Central memory CD4-positive, alpha-beta T cell (primary cell): ENCODE measurements around the gene FOXP2.
"Not testable (repeated sequence)": the region's sequence is repeated elsewhere in the genome, so short reads cannot be mapped to it uniquely, and the experiment has no call there.

ENCODE experiments used
- DNase-seq: peaks from one replicate; pipeline ENCODE4 v3.0.0; 2022

Gene FOXP2

DNA sequence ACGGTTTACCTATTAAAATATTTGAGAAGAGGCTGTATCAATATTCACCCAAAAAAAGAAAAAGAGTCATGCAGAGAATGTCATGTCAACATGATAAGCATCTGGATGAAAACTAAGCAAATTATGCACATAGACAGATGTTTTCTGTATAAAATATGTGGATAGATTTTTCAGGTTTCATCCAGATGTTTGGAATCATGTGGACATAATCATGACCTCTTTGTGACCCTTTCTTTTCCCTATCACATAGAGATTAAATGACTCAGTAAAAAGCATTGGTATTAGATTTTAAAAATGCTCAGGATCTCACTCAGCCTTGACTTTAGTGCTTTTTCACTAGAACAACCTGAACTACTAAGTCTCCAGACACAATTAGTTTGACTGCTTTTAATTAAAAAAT is 90.0 kb downstream of the FOXP2 start:
- DNase-seq: no peak

DNA sequence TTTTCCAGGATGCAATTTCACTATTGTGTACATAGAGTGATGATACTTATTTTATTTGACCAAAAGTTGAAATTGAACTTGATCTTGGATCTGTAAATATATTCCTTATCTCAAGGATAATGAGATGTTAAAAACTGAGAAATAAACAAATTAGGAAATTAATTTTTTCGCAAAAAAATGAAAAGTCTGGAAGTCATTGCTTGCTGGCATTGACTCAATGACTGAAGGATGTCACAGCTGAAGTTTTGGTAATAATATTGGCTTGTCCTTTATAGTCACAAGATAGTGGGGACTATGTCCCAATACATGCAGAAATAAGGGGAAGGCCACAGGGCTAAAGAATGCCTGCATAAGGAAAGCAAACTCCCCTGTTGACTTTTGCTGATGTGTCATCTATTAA is 92.8 kb downstream of the FOXP2 start:
- DNase-seq: no peak

DNA sequence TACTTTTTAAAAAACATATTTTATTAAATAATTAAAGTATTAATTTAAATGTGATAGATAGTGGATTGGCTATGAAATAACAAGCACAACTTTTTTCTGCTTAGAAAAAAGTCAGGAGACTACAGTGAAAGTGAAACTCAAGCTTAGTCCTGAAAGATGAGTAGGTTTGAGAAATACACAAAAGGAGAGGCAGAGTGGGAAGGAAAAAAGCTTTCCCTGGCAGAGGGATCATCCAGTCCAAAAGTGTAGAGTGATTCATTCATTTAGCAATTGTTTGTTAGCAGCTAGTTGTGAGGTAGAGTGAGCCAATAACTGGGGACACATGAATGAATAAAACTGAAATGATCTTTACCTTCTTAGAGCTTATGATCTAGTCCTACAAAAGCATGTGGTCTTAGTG is 93.5 kb downstream of the FOXP2 start:
- no peak for DNase-seq

DNA sequence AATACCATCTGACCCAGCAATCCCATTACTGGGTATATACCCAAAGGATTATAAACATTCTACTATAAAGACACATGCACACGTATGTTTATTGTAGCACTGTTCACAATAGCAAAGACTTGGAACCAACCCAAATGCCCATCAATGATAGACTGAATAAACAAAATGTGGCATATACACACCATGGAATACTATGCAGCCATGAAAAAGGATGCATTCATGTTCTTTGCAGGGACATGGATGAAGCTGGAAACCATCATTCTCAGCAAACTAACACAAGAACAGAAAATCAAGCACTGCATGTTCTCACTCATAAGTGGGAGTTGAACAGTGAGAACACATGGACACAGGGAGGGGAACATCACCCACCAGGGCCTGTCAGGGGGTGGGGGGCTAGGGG is 96.2 kb downstream of the FOXP2 start:
- DNase-seq: not testable (repeated sequence)

DNA sequence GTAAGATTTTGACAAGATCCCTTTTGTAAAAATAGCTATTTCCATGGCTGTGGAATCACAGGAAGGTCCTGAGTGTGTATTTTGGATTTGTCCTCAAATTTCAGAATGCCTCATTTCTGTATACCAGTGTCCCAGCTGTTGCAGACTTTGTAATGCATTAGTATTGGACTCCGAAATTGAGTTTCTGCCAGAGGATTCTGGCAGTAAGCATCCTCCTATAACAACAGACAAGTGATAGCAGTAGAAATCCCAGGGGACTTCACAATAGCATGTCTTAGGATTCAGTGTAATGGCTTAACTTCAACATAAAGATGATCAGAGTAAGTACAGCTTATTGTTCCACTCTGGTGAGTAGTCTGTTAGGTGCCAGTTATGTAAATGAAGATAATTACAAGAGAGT is 104.6 kb downstream of the FOXP2 start:
- no peak for DNase-seq

DNA sequence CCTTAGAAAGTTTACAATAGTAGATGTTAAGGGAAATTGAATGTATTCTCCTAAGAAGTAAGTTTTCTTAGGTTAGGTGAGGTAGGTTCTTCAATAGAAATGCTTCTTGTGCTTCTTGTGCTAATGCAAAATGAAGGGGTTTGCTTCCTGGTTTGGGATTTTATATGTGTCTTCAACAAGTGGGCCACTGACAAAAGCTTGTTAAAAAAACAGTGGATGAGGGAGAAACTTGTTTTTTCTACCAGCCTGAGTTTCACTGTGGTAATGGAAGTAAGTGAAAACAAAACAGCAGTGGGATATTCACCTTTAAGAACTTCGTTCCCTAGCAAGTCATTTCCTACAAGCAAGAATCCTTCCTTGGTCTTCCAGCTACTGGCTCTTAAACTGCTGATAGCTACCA is 107.5 kb downstream of the FOXP2 start:
- no peak for DNase-seq

DNA sequence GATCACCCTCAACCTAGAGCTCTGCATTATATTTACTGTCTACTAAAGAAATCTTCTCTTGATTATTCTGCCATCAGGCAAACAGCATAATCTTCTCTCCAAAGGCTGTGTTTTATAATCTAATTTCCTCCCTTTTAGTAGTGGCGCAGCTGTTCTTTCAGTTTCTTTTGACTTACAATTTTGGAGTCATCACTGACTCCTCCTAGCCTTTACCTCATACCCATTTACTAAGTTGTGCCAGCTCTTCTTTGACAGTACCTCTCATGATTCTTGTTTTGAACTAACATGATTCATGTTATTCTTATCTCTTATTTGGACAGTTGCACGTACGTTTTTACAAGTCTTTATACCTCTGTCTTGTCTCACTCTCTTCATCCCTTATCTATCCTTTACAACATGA is 113.0 kb downstream of the FOXP2 start:
- no peak for DNase-seq

DNA sequence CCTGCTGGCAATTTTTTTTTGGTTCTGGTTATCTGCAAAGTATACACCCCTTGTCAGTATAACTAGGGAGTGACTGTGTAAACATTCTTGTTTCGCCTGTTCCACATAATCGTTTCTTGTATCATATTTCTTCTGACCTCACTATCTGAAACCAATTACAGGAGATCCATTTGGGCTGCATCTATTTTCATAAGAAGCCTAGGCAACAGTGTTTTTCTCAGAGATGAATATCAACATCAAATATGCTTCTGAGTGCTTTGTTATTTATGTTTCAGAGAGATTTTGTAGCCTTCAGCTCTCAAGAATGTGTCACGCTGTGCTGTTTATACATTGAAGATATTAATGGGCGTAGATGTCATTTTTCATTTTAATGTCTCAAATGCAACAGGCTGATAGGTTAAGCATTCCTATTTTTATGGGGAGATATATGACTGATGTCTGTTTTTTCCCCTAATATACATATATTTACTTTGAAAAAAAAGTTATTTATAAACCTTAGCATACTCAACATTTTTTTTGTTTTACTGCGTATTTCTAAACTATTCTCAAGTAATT is 115.5 kb downstream of the FOXP2 start:
- no peak for DNase-seq

DNA sequence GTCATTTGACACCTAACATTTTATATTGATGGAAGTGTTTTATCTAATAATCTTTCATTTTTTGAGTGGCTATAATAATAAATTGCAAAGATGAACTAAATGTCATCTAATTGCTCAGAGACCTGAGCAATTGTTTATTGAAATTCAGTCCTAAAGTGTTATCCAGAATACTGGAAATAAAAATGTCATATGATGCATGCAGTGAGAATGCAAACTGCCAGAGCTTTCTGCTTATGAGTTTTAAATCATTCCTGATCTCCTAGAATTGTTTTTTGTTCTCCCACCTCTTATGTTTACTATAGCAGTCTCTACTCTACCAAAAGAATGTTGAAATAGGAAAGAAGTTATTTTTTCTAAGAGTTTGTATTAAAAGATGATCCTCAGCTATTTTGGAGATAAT is 116.7 kb downstream of the FOXP2 start:
- DNase-seq: no peak

DNA sequence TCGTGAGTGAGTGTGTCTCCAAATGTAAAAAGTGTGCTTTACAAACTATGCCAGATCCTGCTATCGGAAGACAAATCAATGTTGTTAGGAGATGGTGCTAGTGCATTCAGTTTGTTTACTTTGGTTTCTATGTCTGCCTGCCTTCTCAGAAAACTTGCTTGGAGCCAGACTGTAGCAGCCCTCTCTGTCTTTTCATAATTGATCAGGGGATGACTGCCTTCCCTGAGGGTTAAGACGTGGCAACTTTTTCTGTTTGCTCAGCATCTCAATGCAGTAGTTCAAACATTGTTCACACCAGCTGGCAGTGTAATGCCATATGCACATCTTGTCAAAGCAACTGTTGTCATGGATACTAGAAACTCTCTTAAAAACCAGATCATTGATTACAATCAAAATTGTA is 118.5 kb downstream of the FOXP2 start:
- no peak for DNase-seq

DNA sequence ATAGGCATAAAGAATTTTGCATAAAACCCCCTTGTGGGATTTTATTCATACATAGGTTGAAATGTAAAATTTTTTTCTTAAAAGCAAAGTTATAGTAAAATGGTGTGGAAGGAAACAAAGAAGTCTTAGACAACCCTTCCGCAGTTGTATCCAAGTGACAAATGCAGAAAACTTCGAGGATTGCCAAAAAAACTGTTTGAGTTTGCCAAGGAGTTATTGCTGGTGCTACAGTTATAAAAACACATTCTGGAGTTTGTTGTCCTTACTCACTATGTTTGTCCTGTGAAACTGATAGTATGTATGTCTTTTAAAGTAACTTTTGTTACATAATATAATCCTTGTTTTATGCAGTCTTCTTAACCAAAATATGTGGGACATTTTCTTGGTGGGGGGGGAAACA is 120.3 kb downstream of the FOXP2 start:
- DNase-seq: no peak

DNA sequence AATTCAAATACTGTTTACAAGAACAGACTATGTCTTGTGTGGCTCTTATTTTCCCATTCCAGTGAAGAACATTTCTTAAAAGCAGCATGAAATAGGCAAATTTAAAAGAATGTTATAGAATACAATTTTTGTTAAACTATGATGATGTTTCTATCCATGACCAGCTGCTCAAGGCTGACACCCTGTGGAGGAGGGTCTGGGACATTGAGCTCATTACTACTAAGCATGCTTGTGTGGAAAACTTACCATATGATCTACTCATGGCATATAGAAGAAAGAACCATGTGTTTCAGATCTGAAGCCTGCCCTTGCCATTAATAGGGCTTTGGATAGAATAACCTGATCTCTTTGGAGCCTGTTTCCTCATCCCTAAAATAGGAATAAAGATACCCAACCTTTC is 125.0 kb downstream of the FOXP2 start:
- no peak for DNase-seq

DNA sequence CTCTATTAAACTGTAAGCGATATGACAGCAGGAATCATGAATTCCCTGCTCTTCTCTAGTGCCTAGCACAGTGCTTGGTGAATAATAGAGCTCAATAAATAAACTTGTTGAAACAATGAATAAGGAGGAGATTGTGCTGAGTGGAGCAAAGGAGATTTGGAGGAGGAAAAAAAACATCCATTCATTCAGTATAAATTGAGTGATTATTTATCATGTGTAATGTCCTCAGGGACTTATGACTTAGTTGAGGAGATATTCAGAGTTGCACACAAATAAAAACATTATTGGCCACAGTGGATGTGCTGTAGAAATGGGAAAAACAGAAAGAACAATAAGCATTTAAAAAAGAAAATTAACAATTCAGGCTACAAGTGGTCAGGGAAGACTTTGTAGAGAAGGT is 125.7 kb downstream of the FOXP2 start:
- no peak for DNase-seq

DNA sequence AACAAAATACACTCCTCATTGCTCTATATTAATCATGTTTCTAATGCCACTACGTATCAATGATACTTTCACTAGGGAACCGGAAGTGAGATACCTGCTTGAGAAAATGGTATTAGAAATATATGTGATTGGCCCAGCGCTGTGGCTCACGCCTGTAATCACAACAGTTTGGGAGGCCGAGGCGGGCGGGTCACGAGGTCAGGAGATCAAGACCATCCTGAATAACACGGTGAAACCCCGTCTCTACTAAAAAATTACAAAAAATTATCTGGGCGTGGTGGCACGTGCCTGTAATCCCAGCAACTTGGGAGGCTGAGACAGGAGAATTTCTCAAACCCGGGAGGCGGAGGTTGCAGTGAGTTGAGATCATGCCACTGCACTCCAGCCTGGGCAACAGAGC is 132.7 kb downstream of the FOXP2 start:
- not testable (repeated sequence) for DNase-seq

DNA sequence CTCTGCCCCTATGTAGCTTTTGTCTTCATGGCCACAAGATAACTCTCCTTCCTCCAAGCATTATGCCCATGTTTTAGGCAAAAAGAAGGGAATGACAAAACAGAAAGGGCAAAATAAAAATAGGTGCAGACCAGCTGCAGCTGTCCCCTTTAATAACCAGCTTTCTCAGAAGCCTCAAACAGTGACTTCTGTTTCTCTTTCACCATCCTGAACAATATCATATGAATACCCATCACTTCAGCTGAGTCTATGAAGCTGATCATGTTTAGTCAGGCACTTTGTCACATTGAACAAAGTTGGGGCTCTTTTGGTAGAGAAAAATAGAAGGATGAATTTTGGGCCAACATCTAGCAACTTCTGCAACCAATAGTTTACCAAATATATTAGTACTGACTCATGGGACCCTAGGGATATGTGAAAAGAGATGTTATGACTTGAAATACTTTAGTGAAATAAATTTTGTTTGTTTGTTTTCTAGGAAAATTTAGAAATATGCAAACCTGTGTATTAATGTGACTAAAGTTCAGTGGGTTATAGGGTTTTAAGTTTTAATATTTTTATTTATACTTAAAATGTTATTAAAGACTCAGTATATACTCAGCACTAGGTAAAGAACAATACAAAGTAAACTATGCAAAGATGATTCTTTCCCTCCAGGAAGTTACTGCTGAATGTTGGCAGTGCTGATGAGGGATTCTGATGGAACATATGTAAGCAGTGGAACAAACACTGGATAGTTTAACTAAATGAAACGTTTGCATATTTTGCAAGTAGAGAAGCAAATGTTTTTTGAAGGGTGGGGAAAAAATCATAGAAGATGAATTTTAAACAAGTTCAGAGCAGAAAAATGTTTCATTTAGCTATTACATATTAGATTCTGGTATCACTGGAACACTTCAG is 133.7 kb downstream of the FOXP2 start:
- no peak for DNase-seq

DNA sequence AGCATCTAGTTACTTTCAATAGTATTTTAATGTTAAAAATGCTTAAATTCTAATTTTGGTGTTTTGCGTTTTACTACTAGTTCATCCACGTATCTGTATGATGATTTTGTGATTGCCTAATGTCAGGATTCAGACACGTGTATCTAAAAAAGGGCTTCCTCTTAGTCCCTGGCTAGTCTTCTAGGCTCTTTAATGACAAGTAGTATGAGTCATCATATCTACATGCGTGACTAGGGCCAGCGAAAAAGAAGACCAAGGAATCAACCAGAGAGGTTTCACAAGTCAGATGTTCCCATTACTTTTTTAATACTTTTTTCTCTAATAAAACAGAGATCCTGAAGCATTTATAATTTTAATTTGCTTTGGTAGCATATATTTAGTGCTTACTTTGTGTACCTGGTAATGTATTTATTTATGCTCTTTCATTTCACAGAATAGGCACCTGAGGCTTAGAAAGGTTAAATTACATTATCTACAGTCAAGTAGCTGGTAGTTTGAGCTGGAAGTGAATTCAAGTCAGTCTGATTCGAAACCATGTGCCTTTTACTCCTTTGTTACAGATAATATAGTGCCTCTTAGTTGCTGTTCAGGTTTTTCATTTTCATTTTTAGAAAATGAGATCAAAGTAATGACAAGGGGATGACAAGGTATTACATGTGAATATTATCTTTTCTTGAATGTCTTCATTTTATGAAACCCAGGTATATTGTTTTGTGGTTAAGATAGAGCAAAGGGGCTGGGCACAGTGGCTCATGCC is 140.3 kb downstream of the FOXP2 start:
- no peak for DNase-seq

DNA sequence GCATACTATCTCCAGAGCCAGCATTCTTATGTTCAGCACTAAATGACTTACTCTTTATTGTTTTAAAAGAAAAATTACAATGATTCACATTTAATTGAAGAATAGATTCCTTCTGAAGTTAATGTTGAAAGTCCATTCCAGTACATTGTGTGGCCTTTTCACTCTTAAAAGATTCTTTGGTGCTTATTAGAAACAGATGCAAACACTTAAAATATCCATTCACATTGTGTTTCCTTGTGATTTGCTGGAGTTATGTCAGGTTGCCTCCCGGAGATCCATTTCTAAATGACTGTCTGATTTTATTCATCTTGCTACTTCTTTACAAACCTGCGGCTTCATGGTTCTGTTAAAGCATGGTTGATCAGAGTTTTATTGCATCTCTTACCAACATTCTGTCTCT is 152.8 kb downstream of the FOXP2 start:
- DNase-seq: no peak

DNA sequence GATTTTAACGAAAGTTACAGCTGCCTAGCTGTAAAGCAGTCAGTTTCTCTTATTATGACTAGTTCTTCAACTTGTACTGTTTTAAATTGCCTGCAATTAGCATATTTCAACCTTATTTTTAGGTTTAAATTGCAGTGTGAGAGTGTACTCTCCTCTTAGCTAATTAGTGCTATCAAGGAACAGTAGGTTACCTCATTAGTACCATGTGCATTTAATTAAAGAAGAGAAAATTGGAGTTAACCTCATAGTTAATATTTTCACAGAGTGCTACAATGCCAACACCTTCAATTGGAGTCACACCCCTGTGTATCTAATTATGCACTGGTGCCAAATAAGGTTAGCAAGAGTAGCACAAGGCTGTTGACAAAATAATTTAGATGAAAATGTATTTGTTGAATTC is 154.6 kb downstream of the FOXP2 start:
- no peak for DNase-seq

DNA sequence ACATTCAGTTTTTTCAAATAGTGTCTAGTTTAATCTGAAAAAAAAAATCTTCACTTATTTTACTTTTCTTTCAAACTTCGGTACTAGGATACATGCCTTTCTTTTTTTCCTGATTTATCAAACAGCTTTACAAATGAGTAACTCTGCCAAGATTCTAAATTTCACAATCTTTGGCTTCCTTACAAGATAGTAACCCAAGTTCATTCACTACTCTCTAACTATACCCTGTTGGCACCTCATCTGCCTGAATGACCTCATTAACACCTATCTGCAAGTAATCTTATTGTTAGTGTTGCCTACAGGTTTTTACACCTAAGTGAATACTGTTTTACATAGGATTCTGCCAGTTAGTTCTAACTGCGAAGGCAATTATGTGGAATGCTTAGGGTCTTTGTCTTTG is 159.8 kb downstream of the FOXP2 start:
- no peak for DNase-seq

DNA sequence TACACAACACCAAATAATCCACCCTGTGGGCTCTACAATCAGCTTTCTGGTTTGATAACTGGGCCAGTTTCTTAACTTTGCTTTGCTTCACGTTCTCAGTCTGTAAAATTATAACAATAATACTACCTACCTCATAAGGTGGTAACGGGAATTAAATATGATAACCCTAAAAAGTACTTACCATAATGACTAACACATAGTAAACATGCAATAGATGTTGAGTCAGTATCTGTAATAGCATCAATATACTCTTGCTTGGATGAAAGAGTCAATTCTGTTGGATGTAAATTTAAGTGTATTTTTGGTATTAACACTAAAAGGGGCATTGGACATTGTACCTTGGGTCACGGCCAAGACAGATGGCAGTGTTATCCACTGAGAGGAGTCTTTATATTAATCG is 160.5 kb downstream of the FOXP2 start:
- no peak for DNase-seq

DNA sequence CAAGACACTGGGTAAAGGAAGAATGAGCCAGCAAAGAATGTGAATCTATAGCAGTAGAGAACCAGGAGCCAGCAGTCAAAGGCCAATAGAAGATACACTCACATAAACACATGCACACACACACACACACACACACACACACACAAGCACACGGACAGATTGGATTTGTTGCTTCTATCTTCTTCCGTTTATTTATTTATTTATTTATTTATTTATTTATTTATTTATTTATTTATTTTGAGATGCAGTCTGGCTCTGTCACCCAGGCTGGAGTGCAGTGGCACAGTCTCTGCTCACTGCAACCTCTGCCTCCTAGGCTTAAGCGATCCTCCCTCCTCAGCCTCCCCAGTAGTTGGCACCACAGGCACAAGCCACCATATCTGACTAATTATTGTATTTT is 166.3 kb downstream of the FOXP2 start:
- DNase-seq: not testable (repeated sequence)

DNA sequence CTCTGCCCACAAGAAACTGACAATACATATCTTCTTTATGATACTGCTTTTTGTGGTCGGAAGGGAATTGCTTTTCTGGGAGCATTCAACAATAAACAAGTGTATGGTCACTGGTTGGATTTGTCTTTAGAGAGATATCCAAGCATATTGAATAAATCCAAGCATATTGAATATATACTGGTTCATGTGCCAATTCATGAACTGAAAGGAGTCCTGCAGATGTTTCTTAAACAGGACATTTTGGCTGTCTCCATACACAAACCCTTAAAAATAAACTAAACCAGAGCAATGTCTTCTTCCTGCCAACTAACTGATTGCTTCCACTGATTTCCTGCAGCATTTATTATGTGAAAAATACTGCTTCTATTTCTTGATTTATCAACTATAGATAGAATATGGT is 173.9 kb downstream of the FOXP2 start:
- no peak for DNase-seq

DNA sequence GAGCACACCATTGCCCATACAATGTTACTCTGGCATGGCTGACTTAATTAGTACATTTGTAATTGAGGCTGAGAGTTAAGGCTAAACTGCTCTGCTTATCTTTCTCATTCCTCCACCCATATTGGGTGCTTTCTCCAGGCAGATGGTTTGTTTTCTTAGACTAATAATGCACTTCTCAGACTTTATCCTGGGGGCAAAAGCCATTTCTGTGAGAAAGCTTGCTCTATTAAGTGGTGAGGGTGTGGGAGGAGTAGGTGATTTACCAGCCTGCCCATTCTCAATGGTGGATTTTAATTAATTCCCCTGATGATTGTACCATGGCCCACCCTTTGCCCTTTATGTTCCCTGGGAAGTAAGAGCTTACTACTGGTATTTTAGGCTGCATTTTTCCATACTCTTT is 174.8 kb downstream of the FOXP2 start:
- DNase-seq: no peak

DNA sequence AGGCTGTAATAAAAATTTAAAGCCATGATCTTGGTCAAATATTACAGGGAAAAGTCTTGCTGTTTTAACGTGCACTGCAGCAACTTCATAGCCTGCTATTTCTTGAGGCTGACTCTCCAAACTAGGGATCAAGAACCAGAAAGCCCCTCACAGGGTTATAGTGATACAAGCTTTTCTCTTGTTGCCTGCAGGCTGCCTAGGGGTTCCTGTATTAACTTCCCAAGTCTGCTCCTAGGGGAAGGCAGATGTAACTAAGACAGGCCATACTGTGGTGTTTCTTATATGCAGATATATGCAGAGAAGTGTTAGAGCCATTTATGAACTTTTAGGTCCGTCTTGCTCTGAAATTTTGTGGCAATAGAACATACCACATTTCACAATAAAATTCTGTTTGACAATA is 175.7 kb downstream of the FOXP2 start:
- no peak for DNase-seq
